Thoracic aorta (tissue), 2 donors: ENCODE measurements around the gene PFAS. TPM values are rescaled to one million over a fixed set of nuclear protein-coding genes. Genes with fewer than 3 reads are reported as not detected.

Source experiments
- ATAC-seq: fragments of 150-250 bp; one replicate; pipeline ENCODE4 v1.8.0; 2017; ENCODE audit warnings: low read depth; ENCODE audit not compliant: insufficient number of reproducible peaks, low FRiP score
- DNase-seq: peaks from one replicate; pipeline ENCODE4 v3.0.0-alpha.2; 2020; ENCODE audit warnings: low spot score
- H3K27ac ChIP-seq, 2 donors: fragments of 200-600 bp; sonication (generic); 1 replicate in 1 of 2; 2 replicates in 1 of 2; pipeline ENCODE4 v1.5.1; 2016; ENCODE audit warnings: mild to moderate bottlenecking in 2 of 2, moderate library complexity in 2 of 2
- H3K27me3 ChIP-seq: fragments of 200-600 bp; sonication (generic); replicated peaks from 2 replicates; pipeline ENCODE4 v1.6.0; 2016; ENCODE audit warnings: mild to moderate bottlenecking; ENCODE audit not compliant: insufficient read depth
- H3K36me3 ChIP-seq: fragments of 200-600 bp; sonication (generic); one replicate; pipeline ENCODE4 v1.5.1; 2016
- H3K4me1 ChIP-seq, 2 donors: fragments of 200-600 bp; sonication (generic); 1 replicate in 1 of 2; 2 replicates in 1 of 2; pipeline versions ENCODE4 v1.5.1 to v1.6.0; 2016; ENCODE audit warnings: low read depth in 2 of 2, mild to moderate bottlenecking in 1 of 2; ENCODE audit not compliant: control insufficient read depth in 1 of 2
- H3K4me3 ChIP-seq: fragments of 200-600 bp; sonication (generic); 2 replicates; pipeline ENCODE4 v1.5.1; 2016; ENCODE audit warnings: mild to moderate bottlenecking
- H3K9me3 ChIP-seq: fragments of 200-600 bp; sonication (generic); 2 replicates; pipeline ENCODE4 v1.5.1; 2016
- CTCF ChIP-seq: fragments of 200-600 bp; sonication (generic); IDR thresholded peaks from one replicate; pipeline ENCODE4 v1.5.1; 2019; ENCODE audit warnings: antibody characterized with exemption
- total RNA-seq, 2 donors: library from RNA; depleted of rRNA; stranded (reverse); fragments of >200 nt; gene quantifications; one replicate each; pipeline versions ENCODE4 v1.1.0 to v1.2.3, GENCODE V29; 2016

The PFAS gene
- total RNA-seq, 2 donors from 2014 or later = 13.2 to 15.2 TPM

DNA sequence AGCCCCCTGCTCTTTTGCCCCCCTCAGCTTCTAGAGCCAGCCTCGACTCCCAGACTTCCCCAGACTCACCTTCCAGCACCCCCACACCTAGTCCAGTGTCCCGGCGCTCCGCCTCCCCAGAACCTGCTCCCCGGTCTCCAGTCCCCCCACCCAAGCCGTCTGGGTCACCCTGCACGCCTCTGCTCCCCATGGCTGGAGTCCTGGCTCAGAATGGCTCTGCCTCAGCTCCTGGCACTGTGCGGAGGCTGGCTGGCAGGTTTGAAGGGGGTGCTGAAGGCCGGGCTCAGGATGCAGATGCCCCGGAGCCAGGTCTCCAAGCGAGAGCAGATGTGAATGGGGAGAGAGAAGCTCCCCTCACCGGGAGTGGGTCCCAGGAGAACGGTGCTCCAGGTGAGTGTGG is 63.2 kb downstream of the PFAS start:
- Histone ChIP-seq H3K27ac (no peak overlapping the region), H3K27me3 (peaks cover 6% of the 10 kb centered on the region), H3K4me3 (no peak overlapping the region), H3K4me1 (peaks cover 0 to 12% of the 10 kb centered on the region in 2 donors), H3K36me3 (no peaks in the 10 kb centered on the region), H3K9me3 (no peaks in the 10 kb centered on the region)
- DNase-seq (no peak), ATAC-seq (no peak)
- no peak for TF ChIP-seq CTCF

DNA sequence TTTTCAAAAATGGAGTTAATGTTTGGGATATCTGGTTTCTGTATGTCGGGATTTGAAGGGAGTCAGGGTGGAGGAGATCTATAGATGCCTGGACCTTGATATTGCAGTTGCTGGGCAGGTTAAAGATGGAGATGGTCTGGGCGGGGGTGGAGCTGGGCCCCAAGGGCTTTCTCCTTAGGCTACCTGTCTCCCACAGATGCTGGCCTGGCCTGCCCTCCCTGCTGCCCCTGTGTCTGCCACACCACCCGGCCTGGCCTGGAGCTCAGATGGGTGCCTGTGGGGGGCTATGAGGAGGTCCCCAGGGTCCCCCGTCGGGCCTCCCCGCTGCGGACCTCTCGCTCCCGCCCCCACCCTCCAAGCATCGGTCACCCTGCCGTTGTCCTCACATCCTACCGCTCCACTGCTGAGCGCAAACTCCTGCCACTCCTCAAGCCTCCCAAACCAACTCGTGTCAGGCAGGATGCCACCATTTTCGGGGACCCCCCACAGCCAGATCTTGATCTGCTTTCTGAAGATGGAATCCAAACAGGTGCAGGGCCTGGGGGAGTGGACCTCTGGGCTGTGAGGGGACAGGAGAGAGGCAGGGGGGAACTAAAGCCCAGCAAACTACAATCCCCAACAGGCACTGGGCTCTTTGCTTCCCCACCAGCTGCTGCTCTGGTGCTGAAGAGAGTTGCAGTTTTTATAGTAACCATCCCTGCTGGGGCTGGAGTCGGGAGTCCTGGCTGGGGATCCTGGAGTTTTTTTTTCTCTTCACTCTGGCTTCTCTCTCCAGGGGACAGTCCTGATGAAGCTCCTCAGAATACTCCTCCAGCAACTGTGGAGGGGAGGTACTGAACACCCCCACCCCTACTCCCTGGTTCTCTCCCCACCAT is 63.9 kb downstream of the PFAS start:
- DNase-seq (no peak), ATAC-seq (no peak)
- Histone ChIP-seq H3K9me3 (no peaks in the 10 kb centered on the region), H3K27ac (no peak overlapping the region), H3K4me3 (no peak overlapping the region), H3K4me1 (peaks cover 0 to 12% of the 10 kb centered on the region in 2 donors), H3K36me3 (no peaks in the 10 kb centered on the region), H3K27me3 (peaks cover 6% of the 10 kb centered on the region)
- no peak for TF ChIP-seq CTCF

GRCh38 chr17:8314797-8315763 is 66.0 kb downstream of the PFAS start:
- no peaks in the 10 kb centered on the region for H3K9me3 ChIP-seq
- DNase-seq = no peak
- no peak for TF ChIP-seq CTCF
- H3K4me3 ChIP-seq = no peak overlapping the region
- no peaks in the 10 kb centered on the region for H3K36me3 ChIP-seq
- no peak for ATAC-seq
- H3K27ac ChIP-seq = no peak overlapping the region
- H3K27me3 ChIP-seq = peaks cover 6% of the 10 kb centered on the region
- peaks cover 0 to 12% of the 10 kb centered on the region in 2 donors for H3K4me1 ChIP-seq

- TF ChIP-seq CTCF = no peak
- peaks cover 6% of the 10 kb centered on the region for H3K27me3 ChIP-seq
- ATAC-seq (no peak), DNase-seq (no peak)
- H3K36me3 ChIP-seq = no peaks in the 10 kb centered on the region
- H3K4me3 ChIP-seq = no peak overlapping the region
- no peak overlapping the region for H3K27ac ChIP-seq
- peaks cover 0 to 12% of the 10 kb centered on the region in 2 donors for H3K4me1 ChIP-seq
- H3K9me3 ChIP-seq = no peaks in the 10 kb centered on the region
Observed at GRCh38 chr17:8315764-8316217, 66.7 kb downstream of the PFAS start.
